Esophagus squamous epithelium (tissue), 5 donors: ENCODE data around the gene GABARAPL1. TPM values are rescaled to one million over a fixed set of nuclear protein-coding genes. Genes with fewer than 3 reads are reported as not detected.
A peak's percentile ranks its signal among the peaks of the same experiment; 100 is the strongest.

Experiments used
- DNase-seq: peaks from one replicate; lab custom pipeline; 2025; lab: John Stamatoyannopoulos, UW
- H3K27ac ChIP-seq, 4 donors: fragments of 200-600 bp; sonication (generic); one replicate each; pipeline ENCODE4 v1.5.1; 2016 to 2019; ENCODE audit warnings: mild to moderate bottlenecking in 1 of 4
- H3K27me3 ChIP-seq, 4 donors: fragments of 200-600 bp; sonication (generic); 1 replicate in 3 of 4; 2 replicates in 1 of 4; pipeline versions ENCODE4 v1.5.1 to v1.6.0; 2017 to 2021; ENCODE audit warnings: antibody characterized with exemption in 1 of 4
- H3K36me3 ChIP-seq, 3 donors: fragments of 200-600 bp; sonication (generic); one replicate each; pipeline ENCODE4 v1.5.1; 2016 to 2019
- H3K4me1 ChIP-seq, 3 donors: fragments of 200-600 bp; sonication (generic); one replicate each; pipeline ENCODE4 v1.5.1; 2017 to 2019
- H3K4me3 ChIP-seq, 4 donors: fragments of 200-600 bp; sonication (generic); 1 replicate in 3 of 4; 2 replicates in 1 of 4; pipeline ENCODE4 v1.5.1; 2016 to 2019; ENCODE audit warnings: mild to moderate bottlenecking in 2 of 4, moderate library complexity in 1 of 4
- H3K9me3 ChIP-seq, 3 donors: fragments of 200-600 bp; sonication (generic); one replicate each; pipeline ENCODE4 v1.5.1; 2016 to 2019
- POLR2A ChIP-seq, 4 donors: fragments of 450-650 bp; IDR thresholded peaks; one replicate each; pipeline ENCODE4 v1.6.1; 2017; ENCODE audit warnings: antibody characterized with exemption in 4 of 4, mild to moderate bottlenecking in 4 of 4, moderate library complexity in 3 of 4
- whole genome bisulfite sequencing, 2 donors: methylation state at CpG; one replicate each; pipeline ENCODE4 v1.1.5; 2018; 5-methylcytosine and 5-hydroxymethylcytosine counted together
- intact Hi-C: fragments of 100-400 bp; cut with DNase I; formaldehyde crosslinking; loops from one replicate; pipeline ENCODE4 v1.15.0; 2022
- total RNA-seq, 4 donors: library from RNA; depleted of rRNA; stranded (reverse); fragments of >200 nt; gene quantifications; one replicate each; pipeline ENCODE4 v1.1.0, GENCODE V29; 2016
- TF ChIP-seq, protein P1 (sequence below), 6 experiments: fragments of 450-650 bp in 4 of 6; fragments of 200-600 bp in 2 of 6; sonication (generic) in 2 of 6; IDR thresholded peaks; one replicate each; pipeline ENCODE4 v1.5.1; 2016 to 2019; ENCODE audit warnings: antibody characterized with exemption in 6 of 6, mild to moderate bottlenecking in 4 of 6, moderate library complexity in 4 of 6
- donor health status: DM: yes; HTN: yes; CAD: no.

The GABARAPL1 gene
- total RNA-seq, 4 donors from 2014 or later: 10.3 to 65.2 (median 24.5) TPM

DNA sequence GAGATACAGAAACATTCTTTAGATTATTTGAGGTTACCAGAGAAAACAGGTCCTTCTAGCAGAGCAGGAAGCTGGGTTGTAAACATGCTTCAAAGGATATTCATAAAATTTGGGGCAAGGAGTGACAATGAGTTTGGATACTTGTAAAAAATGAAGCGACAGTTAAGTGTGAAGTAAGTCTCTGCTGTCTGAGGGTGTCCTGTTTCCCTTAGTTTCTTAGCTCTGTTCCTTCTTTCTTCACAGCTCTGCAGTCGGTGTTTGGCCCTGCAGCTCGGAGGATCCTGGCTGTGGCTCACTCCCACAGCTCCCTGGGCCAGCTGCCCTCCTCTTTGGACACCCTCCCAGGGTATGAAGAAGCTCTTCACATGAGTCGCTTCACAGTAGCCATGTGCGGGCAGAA lies 23.0 kb upstream of the GABARAPL1 start:
- peaks cover 0 to 51% (median 14%) of the 10 kb centered on the region in 3 donors for H3K4me1 ChIP-seq
- 15 to 64% methylated on average over 4 to 5 of the region's 5 CpGs for WGBS, 2 donors
- no peaks in the 10 kb centered on the region for H3K9me3 ChIP-seq
- H3K4me3 ChIP-seq: no peak overlapping the region
- no peaks in the 10 kb centered on the region for H3K36me3 ChIP-seq
- intact Hi-C loops: no loop called here
- no peaks in the 10 kb centered on the region for H3K27me3 ChIP-seq
- no peak for DNase-seq
- H3K27ac ChIP-seq: peak overlapping the region in 2 of 4 donors; percentile 27 to 53
- no peak for TF ChIP-seq POLR2A (IDR thresholded peaks at IDR 0.05)
- TF ChIP-seq, protein P1, sequence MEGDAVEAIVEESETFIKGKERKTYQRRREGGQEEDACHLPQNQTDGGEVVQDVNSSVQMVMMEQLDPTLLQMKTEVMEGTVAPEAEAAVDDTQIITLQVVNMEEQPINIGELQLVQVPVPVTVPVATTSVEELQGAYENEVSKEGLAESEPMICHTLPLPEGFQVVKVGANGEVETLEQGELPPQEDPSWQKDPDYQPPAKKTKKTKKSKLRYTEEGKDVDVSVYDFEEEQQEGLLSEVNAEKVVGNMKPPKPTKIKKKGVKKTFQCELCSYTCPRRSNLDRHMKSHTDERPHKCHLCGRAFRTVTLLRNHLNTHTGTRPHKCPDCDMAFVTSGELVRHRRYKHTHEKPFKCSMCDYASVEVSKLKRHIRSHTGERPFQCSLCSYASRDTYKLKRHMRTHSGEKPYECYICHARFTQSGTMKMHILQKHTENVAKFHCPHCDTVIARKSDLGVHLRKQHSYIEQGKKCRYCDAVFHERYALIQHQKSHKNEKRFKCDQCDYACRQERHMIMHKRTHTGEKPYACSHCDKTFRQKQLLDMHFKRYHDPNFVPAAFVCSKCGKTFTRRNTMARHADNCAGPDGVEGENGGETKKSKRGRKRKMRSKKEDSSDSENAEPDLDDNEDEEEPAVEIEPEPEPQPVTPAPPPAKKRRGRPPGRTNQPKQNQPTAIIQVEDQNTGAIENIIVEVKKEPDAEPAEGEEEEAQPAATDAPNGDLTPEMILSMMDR (IDR thresholded peaks at IDR 0.05): no peak

DNA sequence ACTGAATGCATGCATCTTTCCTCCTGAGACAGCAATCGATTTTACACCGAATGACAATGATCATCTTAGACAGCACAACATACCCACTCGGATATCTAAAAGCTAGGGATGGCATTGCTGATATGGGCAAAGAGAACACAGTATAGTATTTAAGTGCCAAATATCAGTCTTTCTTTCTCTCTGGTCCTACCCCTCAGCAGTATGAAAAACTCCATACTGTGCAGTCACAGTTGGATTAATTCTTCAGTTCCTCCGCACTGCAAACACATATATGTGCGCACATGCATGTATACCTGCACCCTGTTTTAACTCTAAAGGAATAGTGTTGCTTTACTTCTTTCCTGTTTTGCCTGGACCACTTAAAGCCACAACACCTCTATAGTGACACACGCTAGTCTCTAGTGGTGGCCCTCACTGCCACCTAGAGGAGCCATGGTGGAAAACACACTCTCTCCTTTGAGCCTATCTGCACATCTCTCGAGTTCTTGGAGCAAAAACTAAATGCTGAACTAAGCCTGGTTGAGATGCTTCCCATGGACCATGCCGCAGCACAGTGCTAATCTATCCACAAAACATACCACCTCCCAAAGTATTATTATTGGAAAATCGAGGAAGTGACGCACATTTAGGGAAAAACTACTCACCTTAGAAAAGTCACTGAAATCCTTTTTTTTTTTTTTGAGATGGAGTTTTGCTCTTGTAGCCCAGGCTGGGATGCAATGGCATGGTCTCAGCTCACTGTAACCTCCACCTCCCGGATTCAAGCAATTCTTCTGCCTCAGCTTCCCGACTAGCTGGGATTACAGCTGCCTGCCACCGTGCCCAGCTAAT lies 21.9 kb upstream of the GABARAPL1 start:
- H3K27me3 ChIP-seq: peaks cover 0 to 2% (median 0%) of the 10 kb centered on the region in 4 donors
- H3K4me1 ChIP-seq: peaks cover 0 to 42% (median 14%) of the 10 kb centered on the region in 3 donors
- no peaks in the 10 kb centered on the region for H3K9me3 ChIP-seq
- peak overlapping the region in 1 of 4 donors; percentile 52 for H3K27ac ChIP-seq
- 32 to 38% methylated on average over 12 to 13 of the region's 13 CpGs for WGBS, 2 donors
- no peak overlapping the region for H3K4me3 ChIP-seq
- TF ChIP-seq, protein P1 (IDR thresholded peaks at IDR 0.05): peak; percentile 17 to 80 (median 66)
- TF ChIP-seq POLR2A (IDR thresholded peaks at IDR 0.05): no peak
- H3K36me3 ChIP-seq: no peaks in the 10 kb centered on the region
- intact Hi-C loops: no loop called here
- no peak for DNase-seq

GRCh38 chr12:10191865-10192264 lies 20.8 kb upstream of the GABARAPL1 start:
- 15 to 25% methylated on average over 2 of the region's 2 CpGs for WGBS, 2 donors
- no peak for DNase-seq
- TF ChIP-seq POLR2A (IDR thresholded peaks at IDR 0.05): no peak
- TF ChIP-seq, protein P1 (IDR thresholded peaks at IDR 0.05): no peak
- H3K27me3 ChIP-seq: peaks cover 0 to 4% (median 0%) of the 10 kb centered on the region in 4 donors
- H3K36me3 ChIP-seq: no peaks in the 10 kb centered on the region
- no peaks in the 10 kb centered on the region for H3K9me3 ChIP-seq
- H3K4me1 ChIP-seq: peaks cover 0 to 34% (median 14%) of the 10 kb centered on the region in 3 donors
- H3K27ac ChIP-seq: peak overlapping the region in 1 of 4 donors; percentile 52
- no peak overlapping the region for H3K4me3 ChIP-seq
- intact Hi-C loops: no loop called here

DNA sequence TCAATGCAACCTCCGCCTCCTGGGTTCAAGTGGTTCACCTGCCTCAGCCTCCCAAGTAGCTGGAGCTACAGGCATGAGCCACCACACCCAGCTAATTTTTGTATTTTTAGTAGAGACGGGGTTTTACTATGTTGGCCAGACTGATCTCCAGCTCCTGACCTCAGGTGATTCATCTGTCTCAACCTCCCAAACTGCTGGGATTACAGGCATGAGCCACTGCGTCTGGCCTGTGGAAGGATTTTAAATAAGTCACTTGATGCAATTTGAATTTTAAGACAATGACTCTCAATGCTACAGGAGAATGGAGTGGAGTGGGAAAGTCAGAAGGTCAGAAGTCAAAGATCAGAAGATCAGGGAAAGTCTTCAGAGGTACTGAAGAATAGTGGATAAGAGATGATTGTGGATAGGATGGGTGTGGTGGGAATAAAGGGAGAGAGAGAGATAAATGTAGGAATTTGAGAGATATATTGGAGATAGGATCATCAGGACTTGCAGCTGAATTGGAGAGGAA lies 18.5 kb upstream of the GABARAPL1 start:
- no peak overlapping the region for H3K27ac ChIP-seq
- no peaks in the 10 kb centered on the region for H3K9me3 ChIP-seq
- peaks cover 0 to 4% (median 0%) of the 10 kb centered on the region in 4 donors for H3K27me3 ChIP-seq
- DNase-seq: no peak
- peaks cover 0 to 32% (median 14%) of the 10 kb centered on the region in 3 donors for H3K4me1 ChIP-seq
- no peaks in the 10 kb centered on the region for H3K36me3 ChIP-seq
- TF ChIP-seq POLR2A (IDR thresholded peaks at IDR 0.05): no peak
- TF ChIP-seq, protein P1 (IDR thresholded peaks at IDR 0.05): no peak
- 76 to 100% methylated on average over 2 to 3 of the region's 3 CpGs for WGBS, 2 donors
- intact Hi-C loops: no loop called here
- H3K4me3 ChIP-seq: no peak overlapping the region

DNA sequence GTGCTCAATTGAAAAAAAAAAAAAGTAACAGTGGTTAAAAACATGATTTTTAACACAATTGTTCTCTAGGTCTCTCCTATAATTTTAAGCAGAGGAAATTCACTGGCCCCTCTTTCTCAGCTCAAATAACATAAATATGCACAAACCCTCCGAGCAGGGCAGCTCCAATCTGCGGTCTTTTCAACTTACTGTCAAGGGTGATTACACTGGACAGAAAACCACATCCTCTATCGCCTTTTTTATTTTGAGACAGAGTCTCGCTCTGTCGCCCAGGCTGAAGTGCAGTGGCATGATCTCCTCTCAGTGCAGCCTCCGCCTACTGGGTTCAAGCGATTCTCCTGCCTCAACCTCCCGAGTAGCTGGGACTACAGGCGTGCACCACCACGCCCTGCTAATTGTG lies 16.5 kb upstream of the GABARAPL1 start:
- intact Hi-C loops: no loop called here
- no peaks in the 10 kb centered on the region for H3K9me3 ChIP-seq
- no peaks in the 10 kb centered on the region for H3K36me3 ChIP-seq
- H3K27ac ChIP-seq: no peak overlapping the region
- peaks cover 0 to 4% (median 0%) of the 10 kb centered on the region in 4 donors for H3K27me3 ChIP-seq
- no peak overlapping the region for H3K4me3 ChIP-seq
- peaks cover 0 to 12% (median 6%) of the 10 kb centered on the region in 3 donors for H3K4me1 ChIP-seq
- DNase-seq: no peak
- TF ChIP-seq, protein P1 (IDR thresholded peaks at IDR 0.05): no peak
- no peak for TF ChIP-seq POLR2A (IDR thresholded peaks at IDR 0.05)
- WGBS, 2 donors: 61 to 75% methylated on average over 3 to 10 of the region's 10 CpGs
